Stimulated activated naive CD8-positive, alpha-beta T cell treated with anti-CD3 and anti-CD28 coated beads, Interleukin-15, Interleukin-2, amounts not matched to agents 100 U/mL and 50 U/mL, for 24 hours (primary cell): ENCODE data around the gene RNASE9.
"Not testable (repeated sequence)": the region's sequence is repeated elsewhere in the genome, so short reads cannot be mapped to it uniquely, and the experiment has no call there.

ENCODE experiments used
- ATAC-seq: fragments of 150-1000 bp; cut with Tn5 transposase; one replicate; pipeline ENCODE4 v1.10.0; 2021
- DNase-seq: peaks from one replicate; pipeline ENCODE4 v3.0.0; 2021

RNASE9 gene

GRCh38 chr14:20560961-20561360, at the start of gene RNASE9:
Gene RNASE9 (minus strand): TSS chr14:20561047.
- no peak for DNase-seq

GRCh38 chr14:20610002-20610765, 49.3 kb upstream of the RNASE9 start:
- DNase-seq (peak; percentile 85), ATAC-seq (peak; percentile 30)

More at GRCh38 chr14:20560961-20561360, at the start of gene RNASE9:
- no peak for ATAC-seq

GRCh38 chr14:20609215-20610001, 48.6 kb upstream of the RNASE9 start:
- DNase-seq = peak; percentile 65
- peak; percentile 8 for ATAC-seq

GRCh38 chr14:20608383-20609110, 47.7 kb upstream of the RNASE9 start:
- DNase-seq (no peak), ATAC-seq (no peak)

GRCh38 chr14:20607617-20608016, 46.8 kb upstream of the RNASE9 start:
- ATAC-seq = no peak
- DNase-seq = no peak

GRCh38 chr14:20606902-20607242, 46.0 kb upstream of the RNASE9 start:
- DNase-seq (no peak), ATAC-seq (no peak)

GRCh38 chr14:20606190-20606901, 45.5 kb upstream of the RNASE9 start:
- no peak for ATAC-seq
- DNase-seq = no peak

GRCh38 chr14:20603813-20604690, 43.2 kb upstream of the RNASE9 start:
- ATAC-seq (no peak), DNase-seq (no peak)

GRCh38 chr14:20602583-20602982, 41.7 kb upstream of the RNASE9 start:
- ATAC-seq (no peak), DNase-seq (no peak)

GRCh38 chr14:20601522-20601921, 40.7 kb upstream of the RNASE9 start:
- ATAC-seq = no peak
- DNase-seq = no peak

GRCh38 chr14:20597108-20597507, 36.3 kb upstream of the RNASE9 start:
- DNase-seq (no peak), ATAC-seq (no peak)

GRCh38 chr14:20595726-20596125, 34.9 kb upstream of the RNASE9 start:
- not testable (repeated sequence) for DNase-seq, ATAC-seq

- no peak for DNase-seq
- no peak for ATAC-seq
These were observed 31.7 kb upstream of the RNASE9 start for GRCh38 chr14:20592574-20592973.

DNA sequence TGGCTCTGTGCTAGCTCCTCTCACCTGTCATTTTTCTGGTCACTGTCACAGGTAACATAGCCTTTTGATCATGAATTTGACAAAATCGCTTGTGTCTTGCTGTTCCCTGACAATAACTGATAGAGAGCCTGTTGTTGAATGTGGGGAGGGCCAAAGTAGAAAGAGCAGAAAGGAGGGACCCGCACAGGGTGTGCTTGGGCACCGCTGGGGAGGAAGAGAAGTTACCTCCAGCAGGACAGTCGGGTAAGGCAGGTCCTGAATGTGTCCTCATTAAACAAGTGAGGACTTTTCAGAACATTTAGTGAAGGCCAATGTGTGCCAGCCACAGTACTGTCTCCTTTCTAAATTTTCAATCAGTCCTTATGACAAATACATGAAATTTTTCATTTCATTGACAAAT, 30.4 kb upstream of the RNASE9 start, which contains the start of gene RNASE12:
RNASE12 (minus strand) TSS at position 142 of the 400 bp plus-strand sequence. CDS start 653 bp downstream, outside the sequence.
- DNase-seq (no peak), ATAC-seq (no peak)

DNA sequence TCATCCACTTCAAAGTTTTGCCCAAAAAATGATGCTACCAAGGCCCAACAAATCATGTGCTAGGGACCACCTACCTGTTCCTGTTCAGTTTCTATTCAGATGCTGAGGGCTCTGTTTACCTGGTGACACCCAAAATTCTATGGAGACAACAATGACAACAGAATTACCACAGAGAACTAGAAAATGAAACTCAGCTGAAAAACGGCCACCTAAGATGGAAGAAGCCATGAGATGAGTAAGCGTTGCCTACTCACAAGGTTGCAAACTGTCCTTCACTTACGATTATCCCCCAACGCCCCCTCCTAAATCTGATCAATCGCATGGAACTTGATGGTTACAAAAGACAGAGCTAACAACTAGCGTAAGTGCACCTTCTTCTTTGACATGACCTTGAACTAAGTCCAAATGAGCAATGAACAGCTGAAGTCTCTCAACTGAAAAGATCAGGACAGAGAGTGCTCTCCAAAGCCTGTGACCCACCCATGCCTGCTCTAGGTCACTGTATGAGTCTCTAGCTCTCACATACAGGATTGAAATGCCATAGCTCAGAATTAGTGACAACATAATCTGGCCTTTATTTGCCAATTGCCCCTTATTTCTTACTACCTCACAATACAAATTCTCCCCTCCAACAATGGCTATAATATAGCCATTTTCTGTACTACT, 26.8 kb upstream of the RNASE9 start, which contains the start of gene RNASE11:
RNASE11 (minus strand) TSS at position 513 of the 666 bp plus-strand sequence.
- no peak for DNase-seq
- no peak for ATAC-seq

DNA sequence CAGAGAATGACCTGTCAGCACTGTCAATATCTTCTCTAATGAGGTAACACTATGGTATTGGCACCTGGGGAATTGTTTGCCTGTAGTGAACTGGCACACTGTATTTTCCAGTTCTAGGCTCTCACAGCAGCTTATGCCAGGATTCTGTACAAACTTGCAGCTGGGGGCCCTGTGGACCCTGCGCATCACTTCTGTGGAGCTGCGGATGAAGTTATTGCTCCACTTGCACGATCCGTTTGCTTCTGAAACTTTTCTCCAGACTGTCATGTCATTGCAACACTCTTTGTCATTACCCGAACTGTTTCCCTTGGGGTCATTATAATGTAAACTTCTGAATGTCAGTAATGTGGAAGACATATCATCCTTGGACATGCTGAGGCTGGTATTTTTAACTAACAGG, 23.1 kb upstream of the RNASE9 start:
- ATAC-seq (no peak), DNase-seq (no peak)

DNA sequence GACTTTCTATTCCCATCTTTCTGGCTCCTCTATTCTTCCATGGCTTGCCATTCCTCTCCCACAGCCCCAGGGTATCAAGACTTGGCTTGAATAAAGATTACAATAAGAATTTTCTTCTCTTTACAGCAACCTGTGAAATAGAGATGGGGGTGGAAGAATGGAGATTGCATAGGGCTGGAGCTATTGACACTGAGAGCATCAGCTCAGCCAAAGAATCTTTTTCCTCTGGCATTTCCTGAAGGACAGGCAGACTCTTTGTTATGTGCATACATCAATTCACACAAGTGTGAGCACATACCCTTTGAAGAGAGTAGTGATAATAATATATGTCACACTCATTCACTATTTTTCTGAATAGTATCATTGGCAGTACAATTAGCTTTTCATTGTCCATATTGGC, 22.3 kb upstream of the RNASE9 start:
- no peak for ATAC-seq

DNA sequence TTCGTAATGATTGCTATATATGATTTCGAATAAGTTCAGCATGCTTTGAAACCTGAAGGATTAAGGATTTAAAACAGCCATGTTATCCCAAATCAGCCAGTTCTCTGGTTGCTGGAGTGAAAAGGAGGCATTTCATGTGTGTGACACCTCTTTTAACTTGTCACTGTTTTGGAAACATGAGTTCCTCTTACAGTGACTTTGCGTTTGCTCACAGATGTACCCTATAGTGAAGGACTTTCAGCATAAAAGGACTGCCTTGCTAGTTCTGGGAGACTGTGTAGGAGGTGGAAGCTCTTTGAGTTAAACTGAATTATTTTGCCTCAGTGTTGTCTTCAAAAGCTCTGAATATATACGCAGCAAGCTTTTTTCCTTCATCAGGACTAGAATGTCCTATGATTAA, 19.4 kb upstream of the RNASE9 start:
- ATAC-seq = no peak
- DNase-seq = no peak

More for the DNA sequence above, 22.3 kb upstream of the RNASE9 start:
- no peak for DNase-seq

GRCh38 chr14:20578784-20579502, 18.1 kb upstream of the RNASE9 start:
- no peak for ATAC-seq
- DNase-seq = no peak

GRCh38 chr14:20578325-20578724, 17.5 kb upstream of the RNASE9 start:
- no peak for DNase-seq

More at GRCh38 chr14:20578325-20578724, 17.5 kb upstream of the RNASE9 start:
- no peak for ATAC-seq
